ENCODE measurements around the gene SDK2.
"Not testable (repeated sequence)": the region's sequence is repeated elsewhere in the genome, so short reads cannot be mapped to it uniquely, and the experiment has no call there.

SDK2 gene

DNA sequence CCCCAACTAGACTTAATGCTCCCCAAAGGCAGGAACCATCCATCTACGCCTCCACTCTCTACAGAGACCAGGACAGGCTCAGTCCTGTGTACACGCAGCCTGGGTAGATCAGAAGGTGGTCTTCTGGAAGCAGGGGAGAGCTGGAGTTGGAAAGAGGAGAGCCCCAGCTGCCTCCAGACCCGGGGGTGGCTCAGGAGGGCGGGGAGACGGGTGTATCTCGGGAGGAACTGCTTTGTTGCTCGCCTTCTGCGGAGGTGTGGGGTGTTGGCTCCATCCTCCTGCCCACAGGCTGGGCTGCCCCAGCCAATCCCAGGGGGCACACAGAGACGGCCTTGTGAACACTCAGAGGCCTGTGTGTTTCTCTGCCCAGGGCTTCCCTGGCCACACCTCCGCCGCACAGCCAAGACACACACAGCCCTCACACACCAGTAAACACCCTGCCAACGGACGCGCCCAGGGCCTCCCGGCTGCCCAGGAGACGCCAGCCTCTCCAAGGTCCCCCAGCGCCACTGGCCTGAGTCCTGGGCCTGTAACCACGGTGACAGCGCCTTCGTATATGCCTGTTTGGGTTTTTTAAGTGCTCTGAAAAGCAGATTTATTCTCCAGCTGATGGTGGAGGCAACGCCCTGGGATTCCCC is 189.1 kb downstream of the SDK2 start:
- Mint-ChIP-seq H3K27ac (no peak overlapping the region), H3K4me3 (no peak overlapping the region), H3K4me1 (ENCODE audit: low read depth) (no peaks in the 10 kb centered on the region), H3K36me3 (ENCODE audit: low read depth) (peaks cover 4% of the 10 kb centered on the region), H3K27me3 (no peaks in the 10 kb centered on the region), H3K9me3 (peaks cover 4% of the 10 kb centered on the region)

DNA sequence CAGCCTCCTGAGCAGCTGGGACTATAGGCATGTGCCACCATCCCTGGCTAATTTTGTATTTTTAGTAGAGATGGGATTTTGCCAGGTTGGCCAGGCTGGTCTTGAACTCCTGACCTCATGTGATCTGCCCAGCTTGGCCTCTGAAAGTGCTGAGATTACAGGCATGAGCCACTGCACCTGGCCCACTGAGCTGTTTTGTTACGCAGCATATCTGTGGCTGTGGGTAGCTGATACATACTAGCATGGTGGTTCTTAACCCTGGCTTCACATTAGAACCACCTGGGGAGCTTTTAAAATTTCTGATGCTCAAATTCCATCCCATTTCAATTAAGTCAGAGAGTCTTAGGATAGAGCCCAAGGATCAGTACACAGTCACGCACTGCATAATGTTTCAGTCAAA is 190.8 kb downstream of the SDK2 start:
- H3K27me3 Mint-ChIP-seq; H3K4me1 Mint-ChIP-seq (ENCODE audit: low read depth); H3K4me3 Mint-ChIP-seq; H3K36me3 Mint-ChIP-seq (ENCODE audit: low read depth); H3K9me3 Mint-ChIP-seq; H3K27ac Mint-ChIP-seq: not testable (repeated sequence)

DNA sequence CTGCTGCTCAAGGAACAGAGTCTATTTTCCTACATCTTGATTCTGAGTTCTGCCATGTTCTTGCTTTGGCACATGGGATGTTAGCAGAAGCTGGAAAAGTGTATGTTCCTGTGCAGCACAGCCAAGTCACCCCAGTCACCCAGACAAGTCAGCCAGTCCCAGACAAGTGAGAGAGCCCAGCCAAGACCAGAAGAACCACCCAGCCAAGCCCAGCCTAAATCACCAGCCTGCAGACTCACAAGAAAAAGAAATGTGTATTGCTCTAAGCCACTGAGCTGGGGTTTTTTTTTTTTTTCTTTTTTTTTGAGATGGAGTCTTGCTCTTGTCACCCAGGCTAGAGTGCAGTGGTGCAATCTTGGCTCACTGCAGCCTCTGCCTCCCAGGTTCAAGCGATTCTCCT is 191.2 kb downstream of the SDK2 start:
- no peaks in the 10 kb centered on the region for H3K27me3 Mint-ChIP-seq
- peaks cover 4% of the 10 kb centered on the region for H3K9me3 Mint-ChIP-seq
- no peak overlapping the region for H3K27ac Mint-ChIP-seq
- H3K36me3 Mint-ChIP-seq (ENCODE audit: low read depth) = peaks cover 4% of the 10 kb centered on the region
- H3K4me1 Mint-ChIP-seq (ENCODE audit: low read depth) = no peaks in the 10 kb centered on the region
- H3K4me3 Mint-ChIP-seq = no peak overlapping the region

DNA sequence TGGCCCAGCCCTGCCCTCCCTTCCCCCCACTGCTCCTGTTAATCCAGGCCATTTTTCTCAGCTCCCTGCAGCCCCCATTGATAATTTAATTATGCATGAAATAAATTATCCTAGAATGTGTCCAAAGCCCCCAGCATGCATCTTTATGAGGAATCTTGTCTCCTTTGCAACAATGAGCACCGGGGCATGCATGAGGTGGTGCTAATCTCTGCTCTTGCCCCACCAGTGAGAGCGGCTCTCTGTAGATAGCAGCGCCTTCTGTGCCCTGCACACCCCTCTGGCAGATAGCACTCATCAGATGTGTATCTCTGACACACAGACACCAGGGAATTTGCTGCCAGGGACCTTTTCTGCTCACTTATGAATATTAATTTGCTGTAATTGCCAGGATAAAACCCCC is 192.2 kb downstream of the SDK2 start:
- Mint-ChIP-seq H3K4me3 (no peak overlapping the region), H3K4me1 (ENCODE audit: low read depth) (no peaks in the 10 kb centered on the region), H3K36me3 (ENCODE audit: low read depth) (peaks cover 4% of the 10 kb centered on the region), H3K27me3 (no peaks in the 10 kb centered on the region), H3K27ac (no peak overlapping the region), H3K9me3 (peaks cover 4% of the 10 kb centered on the region)

DNA sequence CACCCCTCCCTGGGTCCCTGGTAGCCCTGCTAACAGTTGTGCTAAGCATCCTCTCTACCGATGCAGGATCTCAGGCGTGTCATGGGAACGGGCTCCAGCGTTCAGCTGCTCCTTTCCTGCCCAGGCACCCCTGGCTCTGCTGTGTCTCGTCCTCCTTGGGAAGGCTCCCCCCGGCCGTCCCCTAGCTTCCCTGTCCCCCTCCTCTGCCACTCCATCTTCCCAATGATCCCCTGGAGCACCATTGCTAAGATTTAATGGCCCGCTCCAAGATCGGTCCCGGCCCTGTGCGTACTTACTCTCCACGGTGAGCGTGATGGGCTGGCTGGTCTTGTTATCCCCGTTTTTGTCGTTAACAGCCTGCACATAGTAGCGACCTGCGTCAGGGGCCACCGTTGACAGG is 196.9 kb downstream of the SDK2 start:
- Mint-ChIP-seq H3K27ac (no peak overlapping the region), H3K9me3 (no peaks in the 10 kb centered on the region), H3K36me3 (ENCODE audit: low read depth) (no peaks in the 10 kb centered on the region), H3K4me1 (ENCODE audit: low read depth) (no peaks in the 10 kb centered on the region), H3K4me3 (no peak overlapping the region), H3K27me3 (no peaks in the 10 kb centered on the region)

DNA sequence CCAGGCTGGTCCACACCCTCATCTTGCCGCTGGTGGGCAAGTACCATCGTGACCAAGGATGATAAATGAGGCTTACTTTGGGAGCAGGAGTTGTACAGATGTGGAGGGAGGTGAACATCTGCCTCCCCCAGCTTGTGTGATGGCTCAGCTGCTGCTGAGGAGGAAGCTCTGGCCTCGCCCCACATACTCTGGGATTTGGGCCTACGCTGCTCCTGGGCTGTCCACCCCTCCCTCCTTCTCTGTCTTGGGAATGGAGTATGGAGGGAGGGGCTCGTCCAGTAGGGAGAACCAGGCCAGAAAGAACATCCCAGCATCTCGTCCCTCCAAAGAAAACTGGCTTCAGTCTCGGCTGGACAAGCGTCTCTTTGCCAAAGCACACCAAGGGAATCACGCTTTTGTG is 197.6 kb downstream of the SDK2 start:
- Mint-ChIP-seq H3K27ac (no peak overlapping the region), H3K36me3 (ENCODE audit: low read depth) (no peaks in the 10 kb centered on the region), H3K9me3 (no peaks in the 10 kb centered on the region), H3K4me1 (ENCODE audit: low read depth) (no peaks in the 10 kb centered on the region), H3K4me3 (no peak overlapping the region), H3K27me3 (no peaks in the 10 kb centered on the region)

DNA sequence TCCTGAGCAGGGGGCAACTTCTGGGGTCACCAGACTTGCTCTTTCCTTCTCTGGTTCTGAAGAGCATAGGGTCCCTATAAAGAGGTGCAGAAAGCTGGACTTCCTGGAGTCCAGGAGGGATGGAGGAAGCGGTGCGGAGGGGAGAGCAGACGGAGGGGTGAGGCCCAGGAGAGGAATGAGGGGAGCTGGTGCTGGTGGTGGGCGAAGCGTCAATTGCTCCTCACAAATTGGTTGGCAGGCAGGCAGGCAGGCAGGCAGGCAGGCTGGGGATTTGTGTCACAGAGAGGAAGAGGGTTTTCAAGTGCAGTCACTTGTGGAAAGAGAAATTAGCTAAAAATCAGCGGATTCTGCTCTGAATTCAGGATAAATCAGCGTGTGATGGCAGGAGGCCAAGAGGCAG is 198.8 kb downstream of the SDK2 start:
- H3K27me3 Mint-ChIP-seq = no peaks in the 10 kb centered on the region
- H3K4me1 Mint-ChIP-seq (ENCODE audit: low read depth) = no peaks in the 10 kb centered on the region
- H3K36me3 Mint-ChIP-seq (ENCODE audit: low read depth) = no peaks in the 10 kb centered on the region
- no peak overlapping the region for H3K27ac Mint-ChIP-seq
- no peaks in the 10 kb centered on the region for H3K9me3 Mint-ChIP-seq
- no peak overlapping the region for H3K4me3 Mint-ChIP-seq

DNA sequence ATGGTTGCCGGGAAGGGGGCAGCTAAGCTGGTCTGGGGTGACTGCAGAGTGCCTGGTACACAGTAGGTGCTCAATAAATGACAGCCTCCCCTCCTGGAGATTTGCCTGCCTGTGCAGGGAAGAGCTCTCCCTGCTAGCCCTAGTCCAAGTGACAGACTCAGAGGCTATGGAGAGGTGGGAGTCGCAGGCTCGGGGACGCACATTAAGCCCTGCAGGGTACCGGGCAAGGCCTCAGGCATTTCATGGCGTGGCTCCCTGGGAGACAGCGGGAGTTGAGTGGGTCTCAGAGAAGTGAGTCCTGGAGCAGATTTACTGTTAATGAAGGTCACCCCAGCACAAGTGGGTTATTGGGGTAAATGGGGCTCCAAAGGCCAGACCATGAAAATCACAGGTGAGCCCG is 200.2 kb downstream of the SDK2 start:
- Mint-ChIP-seq H3K4me1 (ENCODE audit: low read depth) (no peaks in the 10 kb centered on the region), H3K27me3 (no peaks in the 10 kb centered on the region), H3K4me3 (no peak overlapping the region), H3K36me3 (ENCODE audit: low read depth) (no peaks in the 10 kb centered on the region), H3K9me3 (no peaks in the 10 kb centered on the region), H3K27ac (no peak overlapping the region)

DNA sequence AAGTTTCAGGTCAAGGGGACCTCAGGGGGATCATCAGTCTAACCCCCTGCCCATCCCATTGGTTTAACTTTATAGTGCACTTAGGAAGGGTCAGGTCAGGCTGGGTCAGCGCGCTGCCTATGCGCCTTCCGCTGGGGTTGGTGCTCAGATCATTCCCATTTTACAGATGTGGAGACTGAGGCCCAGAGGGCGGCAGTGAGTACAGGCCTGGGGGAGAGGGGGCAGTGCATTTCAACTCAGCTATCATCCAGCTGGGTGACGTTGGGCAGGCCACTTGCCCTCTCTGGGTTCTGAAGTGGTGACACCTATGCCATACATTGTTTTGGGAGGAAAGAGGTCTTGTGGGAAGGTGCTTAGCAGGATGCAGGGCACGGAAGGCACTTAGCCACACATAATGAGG is 204.6 kb downstream of the SDK2 start:
- H3K36me3 Mint-ChIP-seq (ENCODE audit: low read depth) = no peaks in the 10 kb centered on the region
- no peaks in the 10 kb centered on the region for H3K9me3 Mint-ChIP-seq
- no peaks in the 10 kb centered on the region for H3K4me1 Mint-ChIP-seq (ENCODE audit: low read depth)
- H3K4me3 Mint-ChIP-seq = no peak overlapping the region
- H3K27me3 Mint-ChIP-seq = no peaks in the 10 kb centered on the region
- no peak overlapping the region for H3K27ac Mint-ChIP-seq

DNA sequence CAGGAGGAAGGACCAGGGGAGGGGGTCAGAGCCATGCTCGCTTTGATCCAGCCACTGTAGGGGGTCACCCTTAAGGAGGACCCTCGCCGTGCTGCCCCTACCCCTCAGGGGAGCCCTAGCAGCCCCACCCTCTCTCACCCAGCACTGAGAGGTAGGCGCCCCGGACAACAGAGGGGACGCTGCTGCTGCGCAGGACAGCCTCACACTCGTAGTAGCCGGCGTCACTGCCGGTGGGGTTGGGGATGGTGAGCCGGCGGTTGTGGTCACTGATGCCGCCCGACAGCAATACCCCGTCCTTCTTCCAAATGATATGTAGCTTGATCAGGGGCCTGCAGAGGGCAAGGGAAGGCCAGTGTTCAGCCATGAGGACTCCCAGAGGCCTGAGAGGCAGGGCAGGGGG is 206.4 kb downstream of the SDK2 start:
- Mint-ChIP-seq H3K36me3 (ENCODE audit: low read depth) (no peaks in the 10 kb centered on the region), H3K9me3 (no peaks in the 10 kb centered on the region), H3K4me1 (ENCODE audit: low read depth) (no peaks in the 10 kb centered on the region), H3K27me3 (no peaks in the 10 kb centered on the region), H3K4me3 (no peak overlapping the region), H3K27ac (no peak overlapping the region)

DNA sequence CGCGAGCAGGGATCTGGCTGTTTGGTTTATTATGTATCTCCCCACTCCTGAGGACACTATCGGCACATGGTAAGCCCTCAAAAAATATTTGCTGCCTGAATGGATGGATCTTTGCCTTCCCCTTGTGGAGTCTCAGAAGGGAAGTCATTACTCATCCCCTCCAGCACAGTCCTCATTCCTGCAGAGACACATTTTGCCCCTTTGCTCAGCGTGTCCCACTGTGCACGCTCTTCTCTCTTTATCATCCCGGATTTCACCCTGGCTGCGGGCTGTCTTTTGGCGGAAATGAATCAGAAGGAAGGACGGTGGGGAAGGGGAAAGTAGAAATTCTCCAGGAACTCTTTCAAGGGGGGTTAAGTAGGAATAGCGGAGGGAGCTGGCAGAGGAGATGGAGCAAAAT is 207.3 kb downstream of the SDK2 start:
- H3K4me3 Mint-ChIP-seq = no peak overlapping the region
- H3K4me1 Mint-ChIP-seq (ENCODE audit: low read depth) = no peaks in the 10 kb centered on the region
- H3K27ac Mint-ChIP-seq = no peak overlapping the region
- H3K36me3 Mint-ChIP-seq (ENCODE audit: low read depth) = no peaks in the 10 kb centered on the region
- no peaks in the 10 kb centered on the region for H3K27me3 Mint-ChIP-seq
- no peaks in the 10 kb centered on the region for H3K9me3 Mint-ChIP-seq

DNA sequence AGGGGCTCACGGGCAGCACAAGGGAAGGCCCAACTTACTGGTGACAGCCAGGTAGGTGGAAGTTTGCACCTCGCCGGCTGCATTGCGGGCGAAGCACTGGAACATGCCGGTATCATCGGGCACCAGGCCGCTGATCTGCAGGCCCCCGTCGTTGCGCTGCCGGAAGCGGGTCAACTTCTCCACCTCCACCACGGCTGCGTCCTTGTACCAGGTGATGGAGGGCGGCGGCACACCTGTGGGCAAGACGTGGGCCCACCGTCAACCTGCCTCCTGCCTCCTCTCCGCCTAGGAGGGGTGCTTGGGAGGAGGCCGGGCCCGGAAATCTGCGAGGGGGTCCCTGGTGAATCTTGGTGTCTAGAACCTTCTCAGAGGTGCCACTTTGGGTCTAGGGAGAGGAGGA is 208.8 kb downstream of the SDK2 start:
- H3K4me3 Mint-ChIP-seq = no peak overlapping the region
- no peaks in the 10 kb centered on the region for H3K9me3 Mint-ChIP-seq
- no peaks in the 10 kb centered on the region for H3K36me3 Mint-ChIP-seq (ENCODE audit: low read depth)
- no peak overlapping the region for H3K27ac Mint-ChIP-seq
- no peaks in the 10 kb centered on the region for H3K27me3 Mint-ChIP-seq
- no peaks in the 10 kb centered on the region for H3K4me1 Mint-ChIP-seq (ENCODE audit: low read depth)

DNA sequence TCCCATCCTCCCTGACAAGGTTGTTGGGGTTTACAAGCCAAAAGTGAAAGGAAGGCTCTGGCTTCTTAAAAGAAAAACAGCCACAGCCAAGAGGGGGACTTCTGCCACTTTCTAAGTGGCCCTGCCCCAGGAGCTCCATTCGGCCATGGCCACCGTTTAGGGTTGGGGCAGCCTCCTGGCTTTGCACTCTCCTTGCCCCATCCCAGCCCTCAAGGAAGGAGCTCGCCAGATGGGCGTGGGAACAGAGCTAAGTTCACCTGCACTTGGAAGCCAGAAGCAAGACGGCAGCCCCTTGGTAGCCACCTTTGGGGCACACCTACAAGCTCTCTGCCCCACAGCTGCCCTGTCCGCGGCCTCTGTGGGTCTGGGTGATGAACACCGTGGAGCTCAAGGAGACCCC is 210.1 kb downstream of the SDK2 start:
- no peaks in the 10 kb centered on the region for H3K36me3 Mint-ChIP-seq (ENCODE audit: low read depth)
- H3K9me3 Mint-ChIP-seq = no peaks in the 10 kb centered on the region
- H3K4me1 Mint-ChIP-seq (ENCODE audit: low read depth) = no peaks in the 10 kb centered on the region
- no peak overlapping the region for H3K27ac Mint-ChIP-seq
- no peaks in the 10 kb centered on the region for H3K27me3 Mint-ChIP-seq
- H3K4me3 Mint-ChIP-seq = no peak overlapping the region

DNA sequence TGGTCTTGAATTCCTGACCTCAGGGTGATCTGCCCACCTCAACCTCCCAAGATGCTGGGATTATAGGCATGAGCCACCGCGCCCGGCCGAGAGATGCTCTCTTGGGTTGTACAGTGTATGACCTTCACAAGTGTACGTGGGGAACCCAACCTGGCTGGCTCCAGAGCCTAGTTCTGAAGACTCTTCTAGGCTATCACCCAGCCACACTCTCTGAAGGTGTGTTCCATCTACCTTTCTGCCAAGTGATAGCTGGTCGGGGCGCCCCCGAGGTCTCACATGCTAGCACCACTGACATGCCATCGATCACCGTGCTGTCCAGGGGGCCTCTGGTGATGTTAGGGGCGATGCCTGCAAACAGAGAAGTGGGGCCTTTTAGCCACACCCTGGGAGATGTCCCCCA is 210.7 kb downstream of the SDK2 start:
- Mint-ChIP-seq H3K27me3 (no peaks in the 10 kb centered on the region), H3K9me3 (no peaks in the 10 kb centered on the region), H3K4me1 (ENCODE audit: low read depth) (no peaks in the 10 kb centered on the region), H3K36me3 (ENCODE audit: low read depth) (no peaks in the 10 kb centered on the region), H3K4me3 (no peak overlapping the region), H3K27ac (no peak overlapping the region)

DNA sequence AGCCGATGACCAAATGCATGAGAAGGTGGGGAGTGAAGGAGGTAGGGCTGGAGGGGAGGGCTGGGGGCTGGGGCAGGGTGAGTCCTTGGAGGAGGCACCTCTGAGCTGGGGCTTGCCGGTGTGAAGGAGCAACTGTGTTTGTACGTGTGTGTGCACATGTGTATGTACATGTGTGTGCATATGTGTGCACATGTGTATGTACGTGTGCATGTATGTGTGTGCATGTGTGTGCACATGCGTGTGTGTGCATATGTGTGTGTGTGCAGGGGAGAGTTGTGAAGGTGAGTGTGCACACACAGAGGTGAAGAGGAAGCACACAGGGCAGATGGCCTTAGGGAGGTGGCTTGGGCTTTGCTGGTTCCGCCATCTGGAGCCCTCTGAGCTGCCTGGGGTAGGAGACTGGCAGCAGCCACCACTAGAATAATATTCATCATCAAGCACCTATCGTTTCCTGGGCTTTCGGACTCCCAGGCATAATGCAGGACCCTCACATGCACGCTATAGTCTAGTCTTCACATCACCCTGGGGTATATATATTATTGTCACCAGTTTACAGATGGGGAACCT is 211.5 kb downstream of the SDK2 start:
- Mint-ChIP-seq H3K4me1 (ENCODE audit: low read depth) (no peaks in the 10 kb centered on the region), H3K4me3 (no peak overlapping the region), H3K36me3 (ENCODE audit: low read depth) (no peaks in the 10 kb centered on the region), H3K27ac (no peak overlapping the region), H3K9me3 (no peaks in the 10 kb centered on the region), H3K27me3 (no peaks in the 10 kb centered on the region)

DNA sequence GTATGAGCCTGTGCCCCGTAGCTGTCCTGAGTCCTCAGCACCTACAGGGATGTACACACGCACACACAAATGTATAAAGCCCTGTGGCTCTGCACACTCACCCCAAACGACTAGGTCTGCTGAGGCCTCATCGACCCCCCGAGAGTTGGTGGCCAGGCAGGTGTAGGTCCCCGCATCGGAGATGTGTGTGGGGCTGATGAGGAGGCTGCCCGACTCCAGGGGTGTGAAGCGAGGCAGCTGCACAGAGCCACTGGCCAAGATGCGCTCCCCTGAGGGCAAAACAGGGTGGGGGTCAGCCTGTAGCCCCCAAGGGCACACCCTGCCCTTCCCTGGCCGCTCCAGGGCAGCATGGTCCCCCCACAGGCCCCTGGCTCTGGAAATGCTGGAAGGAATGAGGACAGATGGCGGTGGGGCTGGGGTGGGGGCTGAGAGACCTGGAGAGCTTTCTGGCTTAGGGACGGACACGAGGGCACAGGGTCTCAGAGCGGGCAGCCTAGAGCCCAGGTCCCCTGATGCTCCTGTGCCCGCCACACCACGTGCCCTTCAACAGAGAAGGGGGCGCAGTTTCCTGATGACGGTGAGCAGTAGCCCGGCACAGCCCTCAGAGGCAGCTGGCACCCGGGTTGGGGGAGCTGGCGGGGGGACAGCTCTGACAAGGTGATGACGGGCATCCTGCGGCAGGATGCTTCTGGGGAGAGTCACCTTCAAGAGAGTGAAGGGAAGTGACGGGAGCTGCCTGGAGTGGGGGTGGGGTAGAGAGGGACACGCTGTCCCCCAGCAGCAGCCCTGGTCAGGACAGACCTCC is 212.6 kb downstream of the SDK2 start:
- Mint-ChIP-seq H3K27me3 (no peaks in the 10 kb centered on the region), H3K27ac (no peak overlapping the region), H3K4me3 (no peak overlapping the region), H3K9me3 (no peaks in the 10 kb centered on the region), H3K4me1 (ENCODE audit: low read depth) (no peaks in the 10 kb centered on the region), H3K36me3 (ENCODE audit: low read depth) (no peaks in the 10 kb centered on the region)
